ENCODE data around the gene RASSF10. TPM values are rescaled to one million over a fixed set of nuclear protein-coding genes. Genes with fewer than 3 reads are reported as not detected.

RASSF10 gene
- total RNA-seq (not detected in 2 replicates), polyA plus RNA-seq (not detected in 2 replicates), polyA minus RNA-seq (0.07 TPM in 1 of 2 replicates, not detected in the other)
- total RNA-seq (2013): not detected

DNA sequence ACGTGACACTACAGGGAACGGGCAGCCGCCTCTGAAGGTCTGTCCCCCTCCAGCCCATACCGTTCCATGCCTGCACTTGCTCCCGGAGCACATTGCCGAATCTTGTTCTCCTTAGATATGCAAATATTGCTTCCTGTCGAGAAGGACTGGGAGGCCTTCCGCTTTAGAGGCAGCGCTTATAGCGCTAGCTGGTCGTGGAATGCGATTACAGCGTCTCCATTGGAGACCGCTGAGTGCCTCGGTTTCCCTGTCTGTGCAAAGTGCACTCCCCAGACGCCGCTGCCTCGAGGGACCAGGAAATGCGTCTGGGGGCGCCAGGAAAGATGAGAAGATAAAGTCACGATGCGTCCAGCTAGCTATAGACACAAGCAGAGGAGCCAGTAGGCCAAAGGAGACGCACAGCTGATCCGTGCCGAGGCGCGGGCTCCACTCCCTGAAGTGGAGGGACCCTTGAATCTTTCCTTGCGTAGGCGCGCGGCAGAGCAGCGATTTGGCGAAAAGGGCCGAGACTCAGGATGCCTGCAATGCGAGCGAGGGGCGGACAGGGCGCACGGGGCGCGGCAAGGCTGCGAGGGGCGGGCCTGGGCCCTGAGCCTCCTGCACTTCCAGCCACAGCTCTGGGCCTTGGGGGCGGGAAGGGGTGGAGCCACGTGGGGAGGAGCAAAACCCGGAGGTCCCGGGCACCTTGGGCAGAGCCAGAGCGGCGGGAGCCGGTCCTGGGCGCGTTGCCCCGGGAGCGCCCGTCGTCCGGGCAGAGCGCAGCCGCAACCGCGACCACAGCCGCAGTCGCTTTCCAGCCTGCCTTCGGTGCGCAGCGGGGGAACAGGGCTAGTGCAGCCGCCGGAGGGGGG, at the start of gene RASSF10:
RASSF10 (plus strand) TSS at position 692 of the 851 bp plus-strand sequence. CDS start 261 bp downstream, outside the sequence.
- H3K9ac ChIP-seq (ENCODE audit: low read length): no peak within 1 kb of the TSS
- ChIA-PET POLR2A (no interaction called here), CTCF (no interaction called here)
- ATAC-seq (ENCODE audit: low read depth): no peak
- H3K9me3 Mint-ChIP-seq (ENCODE audit: insufficient read depth): no peaks in the 10 kb centered on the region
- H3K79me2 ChIP-seq (ENCODE audit: control insufficient read depth, insufficient read depth, low read length): no peaks in the 10 kb centered on the region
- H3K9me3 ChIP-seq (ENCODE audit: control extremely low read depth in 1 of 3, control insufficient read depth in 2 of 3, insufficient read depth in 1 of 3, low read length in 2 of 3): peaks cover 0 to 6% (median 0%) of the 10 kb centered on the region in 3 donors
- no peaks in the 10 kb centered on the region for H3K4me1 ChIP-seq (ENCODE audit: control insufficient read depth in 2 of 2, insufficient read depth in 2 of 2, low read length in 2 of 2)
- 6% methylated on average over 68 of the region's 68 CpGs for WGBS (ENCODE audit: insufficient coverage)
- no peaks in the 10 kb centered on the region for H3K4me1 Mint-ChIP-seq
- peaks cover 0 to 36% (median 23%) of the 10 kb centered on the region in 4 experiments for H3K27me3 ChIP-seq (replicated peaks in 1 of 4; ENCODE audit: control extremely low read depth in 1 of 4, control insufficient read depth in 3 of 4, insufficient read depth in 4 of 4, low read length in 3 of 4)
- intact Hi-C loops (cut with micrococcal nuclease): no loop called here
- H3K36me3 ChIP-seq (replicated peaks in 1 of 2; ENCODE audit: control extremely low read depth in 1 of 2, control insufficient read depth in 1 of 2, extremely low read depth in 1 of 2, insufficient read depth in 2 of 2, low read length in 1 of 2): no peaks in the 10 kb centered on the region
- no peak within 1 kb of the TSS for H2AFZ ChIP-seq (ENCODE audit: insufficient read depth, low read depth, low read length, poor library complexity, severe bottlenecking)
- no peak within 1 kb of the TSS for H3K27ac Mint-ChIP-seq
- TF ChIP-seq, protein P1, sequence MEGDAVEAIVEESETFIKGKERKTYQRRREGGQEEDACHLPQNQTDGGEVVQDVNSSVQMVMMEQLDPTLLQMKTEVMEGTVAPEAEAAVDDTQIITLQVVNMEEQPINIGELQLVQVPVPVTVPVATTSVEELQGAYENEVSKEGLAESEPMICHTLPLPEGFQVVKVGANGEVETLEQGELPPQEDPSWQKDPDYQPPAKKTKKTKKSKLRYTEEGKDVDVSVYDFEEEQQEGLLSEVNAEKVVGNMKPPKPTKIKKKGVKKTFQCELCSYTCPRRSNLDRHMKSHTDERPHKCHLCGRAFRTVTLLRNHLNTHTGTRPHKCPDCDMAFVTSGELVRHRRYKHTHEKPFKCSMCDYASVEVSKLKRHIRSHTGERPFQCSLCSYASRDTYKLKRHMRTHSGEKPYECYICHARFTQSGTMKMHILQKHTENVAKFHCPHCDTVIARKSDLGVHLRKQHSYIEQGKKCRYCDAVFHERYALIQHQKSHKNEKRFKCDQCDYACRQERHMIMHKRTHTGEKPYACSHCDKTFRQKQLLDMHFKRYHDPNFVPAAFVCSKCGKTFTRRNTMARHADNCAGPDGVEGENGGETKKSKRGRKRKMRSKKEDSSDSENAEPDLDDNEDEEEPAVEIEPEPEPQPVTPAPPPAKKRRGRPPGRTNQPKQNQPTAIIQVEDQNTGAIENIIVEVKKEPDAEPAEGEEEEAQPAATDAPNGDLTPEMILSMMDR (IDR thresholded peaks at IDR 0.05): no peak
- no peak for TF ChIP-seq EZH2 (IDR thresholded peaks at IDR 0.05; ENCODE audit: borderline replicate concordance, insufficient read depth, low read depth, low read length, poor library complexity, severe bottlenecking)
- H4K20me1 ChIP-seq (ENCODE audit: control insufficient read depth, insufficient read depth, low read length, poor library complexity, severe bottlenecking): no peaks in the 10 kb centered on the region
- H3K4me3 Mint-ChIP-seq: no peak within 1 kb of the TSS
- DNase-seq: no peak
- no peak within 1 kb of the TSS for H3K4me3 ChIP-seq (ENCODE audit: control extremely low read depth in 1 of 5, extremely low read depth in 1 of 5, insufficient read depth in 1 of 5, low read depth in 2 of 5, low read length in 4 of 5)
- peaks cover 66% of the 10 kb centered on the region for H3K27me3 Mint-ChIP-seq
- peak within 1 kb of the TSS; percentile 8 for H3K4me2 ChIP-seq (replicated peaks; ENCODE audit: low read depth, low read length, poor library complexity, severe bottlenecking)
- no peak within 1 kb of the TSS for H3K27ac ChIP-seq (ENCODE audit: low read length in 2 of 2)

DNA sequence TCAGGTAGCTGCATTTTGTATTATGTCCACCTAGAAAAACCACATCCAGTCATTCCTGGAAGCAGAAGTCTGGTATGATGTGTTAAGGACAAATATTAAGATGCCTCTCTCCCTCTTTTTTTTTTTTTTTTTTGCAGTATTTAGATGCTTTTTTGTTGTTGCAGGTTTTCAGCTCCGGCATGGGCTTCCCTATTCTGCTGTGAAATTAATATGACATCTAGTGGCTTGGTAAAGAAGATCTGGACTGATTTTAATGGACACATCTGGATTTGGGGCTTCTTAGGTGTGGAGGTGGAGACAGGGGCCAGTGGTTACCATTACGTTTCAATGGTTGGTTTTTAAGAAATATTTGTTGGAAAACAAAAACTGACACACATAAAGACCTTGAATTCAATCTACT, 47.5 kb upstream of the RASSF10 start:
- Mint-ChIP-seq H3K27me3 (peaks cover 19% of the 10 kb centered on the region), H3K9me3 (ENCODE audit: insufficient read depth) (no peaks in the 10 kb centered on the region), H3K27ac (no peak overlapping the region), H3K4me1 (no peaks in the 10 kb centered on the region), H3K4me3 (no peak overlapping the region)
- H3K27me3 ChIP-seq (replicated peaks in 1 of 4; ENCODE audit: control extremely low read depth in 1 of 4, control insufficient read depth in 3 of 4, insufficient read depth in 4 of 4, low read length in 3 of 4): no peaks in the 10 kb centered on the region
- no peaks in the 10 kb centered on the region for H3K4me1 ChIP-seq (ENCODE audit: control insufficient read depth in 2 of 2, insufficient read depth in 2 of 2, low read length in 2 of 2)
- TF ChIP-seq EZH2 (IDR thresholded peaks at IDR 0.05; ENCODE audit: borderline replicate concordance, insufficient read depth, low read depth, low read length, poor library complexity, severe bottlenecking): no peak
- TF ChIP-seq, protein P1 (IDR thresholded peaks at IDR 0.05): no peak
- whole genome bisulfite sequencing (ENCODE audit: insufficient coverage): 57% methylated on average over 1 of the region's 2 CpGs
- H4K20me1 ChIP-seq (ENCODE audit: control insufficient read depth, insufficient read depth, low read length, poor library complexity, severe bottlenecking): no peaks in the 10 kb centered on the region
- no peaks in the 10 kb centered on the region for H3K36me3 ChIP-seq (replicated peaks in 1 of 2; ENCODE audit: control extremely low read depth in 1 of 2, control insufficient read depth in 1 of 2, extremely low read depth in 1 of 2, insufficient read depth in 2 of 2, low read length in 1 of 2)
- H3K4me2 ChIP-seq (replicated peaks; ENCODE audit: low read depth, low read length, poor library complexity, severe bottlenecking): no peak overlapping the region
- H3K79me2 ChIP-seq (ENCODE audit: control insufficient read depth, insufficient read depth, low read length): no peaks in the 10 kb centered on the region
- ChIA-PET POLR2A (no interaction called here), CTCF (interaction anchor here (0.6 kb wide), 1 partner anchor 52 kb away, joined by 3 read pairs; no protein-coding TSS in a partner anchor)
- DNase-seq: no peak
- no peak overlapping the region for H3K27ac ChIP-seq (ENCODE audit: low read length in 2 of 2)
- H2AFZ ChIP-seq (ENCODE audit: insufficient read depth, low read depth, low read length, poor library complexity, severe bottlenecking): no peak overlapping the region
- intact Hi-C loops (cut with micrococcal nuclease): no loop called here
- no peaks in the 10 kb centered on the region for H3K9me3 ChIP-seq (ENCODE audit: control extremely low read depth in 1 of 3, control insufficient read depth in 2 of 3, insufficient read depth in 1 of 3, low read length in 2 of 3)
- H3K4me3 ChIP-seq (ENCODE audit: control extremely low read depth in 1 of 5, extremely low read depth in 1 of 5, insufficient read depth in 1 of 5, low read depth in 2 of 5, low read length in 4 of 5): no peak overlapping the region
- ATAC-seq (ENCODE audit: low read depth): no peak
- H3K9ac ChIP-seq (ENCODE audit: low read length): no peak overlapping the region

Data from B cell (primary cell).